Sigmoid colon (tissue), 4 donors: ENCODE results near the gene GAS5.

Source experiments
- POLR2A ChIP-seq, 2 donors: fragments of 450-650 bp; IDR thresholded peaks; one replicate each; pipeline ENCODE4 v1.6.1; 2016; ENCODE audit warnings: antibody characterized with exemption in 2 of 2, mild to moderate bottlenecking in 2 of 2, moderate library complexity in 2 of 2
- POLR2AphosphoS5 ChIP-seq, 4 donors: sonication (generic); formaldehyde crosslinking; IDR thresholded peaks; one replicate each; pipeline ENCODE4 v1.6.1; 2017; ENCODE audit warnings: antibody characterized with exemption in 4 of 4
- TF ChIP-seq, protein P1 (sequence below), 4 experiments: fragments of 450-650 bp in 3 of 4; fragments of 200-600 bp in 1 of 4; IDR thresholded peaks; one replicate each; pipeline ENCODE4 v1.5.1; 2016 to 2019; ENCODE audit warnings: antibody characterized with exemption in 4 of 4, mild to moderate bottlenecking in 3 of 4, moderate library complexity in 2 of 4

DNA sequence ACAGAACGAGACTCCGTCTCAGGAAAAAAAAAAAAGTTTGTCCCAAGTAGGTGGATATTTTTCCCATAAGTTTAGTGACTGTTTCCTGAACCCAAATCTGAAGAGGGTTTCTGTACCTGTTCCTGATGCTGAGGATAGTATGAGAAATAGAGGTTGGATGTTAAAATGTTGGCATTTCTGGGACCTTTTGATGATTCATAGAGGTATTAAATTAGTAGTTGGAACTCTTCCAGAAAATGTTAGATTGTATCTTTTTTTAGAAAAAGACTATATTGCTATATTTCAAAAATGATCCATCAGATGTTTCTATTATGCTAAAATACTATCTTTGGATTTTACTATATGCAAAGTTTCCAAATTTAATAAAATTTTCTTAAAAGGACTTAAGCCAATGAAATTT is 40.2 kb downstream of the GAS5 start:
- TF ChIP-seq, protein P1, sequence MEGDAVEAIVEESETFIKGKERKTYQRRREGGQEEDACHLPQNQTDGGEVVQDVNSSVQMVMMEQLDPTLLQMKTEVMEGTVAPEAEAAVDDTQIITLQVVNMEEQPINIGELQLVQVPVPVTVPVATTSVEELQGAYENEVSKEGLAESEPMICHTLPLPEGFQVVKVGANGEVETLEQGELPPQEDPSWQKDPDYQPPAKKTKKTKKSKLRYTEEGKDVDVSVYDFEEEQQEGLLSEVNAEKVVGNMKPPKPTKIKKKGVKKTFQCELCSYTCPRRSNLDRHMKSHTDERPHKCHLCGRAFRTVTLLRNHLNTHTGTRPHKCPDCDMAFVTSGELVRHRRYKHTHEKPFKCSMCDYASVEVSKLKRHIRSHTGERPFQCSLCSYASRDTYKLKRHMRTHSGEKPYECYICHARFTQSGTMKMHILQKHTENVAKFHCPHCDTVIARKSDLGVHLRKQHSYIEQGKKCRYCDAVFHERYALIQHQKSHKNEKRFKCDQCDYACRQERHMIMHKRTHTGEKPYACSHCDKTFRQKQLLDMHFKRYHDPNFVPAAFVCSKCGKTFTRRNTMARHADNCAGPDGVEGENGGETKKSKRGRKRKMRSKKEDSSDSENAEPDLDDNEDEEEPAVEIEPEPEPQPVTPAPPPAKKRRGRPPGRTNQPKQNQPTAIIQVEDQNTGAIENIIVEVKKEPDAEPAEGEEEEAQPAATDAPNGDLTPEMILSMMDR (IDR thresholded peaks at IDR 0.05), result no peak
- TF ChIP-seq POLR2AphosphoS5 (IDR thresholded peaks at IDR 0.05) (no peak), POLR2A (IDR thresholded peaks at IDR 0.05) (no peak)
